Astrocyte (in vitro differentiated cells and primary cell): Measurements from ENCODE around the gene AGBL4.

Experiments
- EZH2 ChIP-seq: IDR thresholded peaks from 2 replicates; pipeline ENCODE4 v1.6.1; 2012; ENCODE audit warnings: mild to moderate bottlenecking, low read length, inconsistent platforms; ENCODE audit not compliant: insufficient read depth
- TF ChIP-seq, protein P1 (sequence below): IDR thresholded peaks from 2 replicates; pipeline ENCODE4 v1.5.1; 2011; ENCODE audit warnings: low read depth, mild to moderate bottlenecking, inconsistent platforms, low read length, moderate library complexity; ENCODE audit not compliant: insufficient read depth

DNA sequence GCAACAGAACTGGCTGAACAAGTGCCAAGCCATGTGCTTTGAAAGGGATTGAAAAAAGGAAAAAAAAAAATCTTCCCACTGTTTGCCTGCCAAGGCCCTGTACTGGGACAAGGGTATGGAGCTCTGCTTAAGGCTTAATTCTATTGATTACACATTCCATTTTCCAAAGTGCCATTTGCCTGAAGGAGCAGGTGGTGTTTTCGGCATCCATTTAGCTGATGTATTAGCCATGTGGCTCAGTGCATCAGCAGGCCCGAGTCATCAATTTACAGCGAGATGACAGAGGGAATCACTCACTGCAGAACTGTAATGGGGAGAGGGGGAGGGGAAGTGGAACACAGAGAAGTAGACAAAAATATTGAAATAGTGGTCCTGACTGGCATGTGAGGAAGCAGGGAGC, 1102.9 kb downstream of the AGBL4 start:
- TF ChIP-seq, protein P1, sequence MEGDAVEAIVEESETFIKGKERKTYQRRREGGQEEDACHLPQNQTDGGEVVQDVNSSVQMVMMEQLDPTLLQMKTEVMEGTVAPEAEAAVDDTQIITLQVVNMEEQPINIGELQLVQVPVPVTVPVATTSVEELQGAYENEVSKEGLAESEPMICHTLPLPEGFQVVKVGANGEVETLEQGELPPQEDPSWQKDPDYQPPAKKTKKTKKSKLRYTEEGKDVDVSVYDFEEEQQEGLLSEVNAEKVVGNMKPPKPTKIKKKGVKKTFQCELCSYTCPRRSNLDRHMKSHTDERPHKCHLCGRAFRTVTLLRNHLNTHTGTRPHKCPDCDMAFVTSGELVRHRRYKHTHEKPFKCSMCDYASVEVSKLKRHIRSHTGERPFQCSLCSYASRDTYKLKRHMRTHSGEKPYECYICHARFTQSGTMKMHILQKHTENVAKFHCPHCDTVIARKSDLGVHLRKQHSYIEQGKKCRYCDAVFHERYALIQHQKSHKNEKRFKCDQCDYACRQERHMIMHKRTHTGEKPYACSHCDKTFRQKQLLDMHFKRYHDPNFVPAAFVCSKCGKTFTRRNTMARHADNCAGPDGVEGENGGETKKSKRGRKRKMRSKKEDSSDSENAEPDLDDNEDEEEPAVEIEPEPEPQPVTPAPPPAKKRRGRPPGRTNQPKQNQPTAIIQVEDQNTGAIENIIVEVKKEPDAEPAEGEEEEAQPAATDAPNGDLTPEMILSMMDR, result no peak
- TF ChIP-seq EZH2, result no peak
